Activated CD4-positive, CD25-positive, alpha-beta regulatory T cell treated with anti-CD3 and anti-CD28 coated beads, Interleukin-2, amount 50 U/mL, for 16 hours (primary cell): ENCODE results near the gene LMO3.

Source experiments
- DNase-seq: peaks from one replicate; pipeline ENCODE4 v3.0.0-alpha.2; 2020; ENCODE audit warnings: low read depth, low spot score

LMO3 gene

GRCh38 chr12:16606117-16606200, at the start of gene LMO3:
Gene LMO3 (minus strand): TSS chr12:16606162. CDS start chr12:16600860, 5,302 bp downstream.
- no peak for DNase-seq

- DNase-seq: no peak
Measured at GRCh38 chr12:16636435-16637055, 30.6 kb upstream of the LMO3 start.

GRCh38 chr12:16634786-16635185, 28.8 kb upstream of the LMO3 start:
- DNase-seq: no peak

- no peak for DNase-seq
Measured at GRCh38 chr12:16626991-16627390, 21.0 kb upstream of the LMO3 start.

DNA sequence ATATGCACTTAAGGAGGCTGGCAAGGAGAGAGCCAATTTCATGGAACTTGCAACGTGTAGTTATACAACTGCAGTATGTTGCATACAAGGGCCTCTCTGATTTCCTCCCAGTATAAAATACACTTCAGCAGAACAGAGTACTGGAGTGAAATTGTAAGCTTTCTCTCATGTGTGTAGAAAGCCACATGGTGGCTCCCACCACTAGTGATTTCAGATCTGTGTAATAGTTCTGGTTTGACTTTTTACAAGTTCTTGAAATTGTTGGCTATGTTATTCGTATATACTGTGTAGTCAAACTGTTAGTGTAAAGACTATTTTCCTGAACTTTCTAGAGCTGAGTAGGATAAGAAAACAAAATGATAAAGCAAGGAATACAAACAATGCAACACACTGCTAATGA, 16.4 kb upstream of the LMO3 start:
- no peak for DNase-seq

- no peak for DNase-seq
Measured at GRCh38 chr12:16619537-16619936, 13.6 kb upstream of the LMO3 start.

DNA sequence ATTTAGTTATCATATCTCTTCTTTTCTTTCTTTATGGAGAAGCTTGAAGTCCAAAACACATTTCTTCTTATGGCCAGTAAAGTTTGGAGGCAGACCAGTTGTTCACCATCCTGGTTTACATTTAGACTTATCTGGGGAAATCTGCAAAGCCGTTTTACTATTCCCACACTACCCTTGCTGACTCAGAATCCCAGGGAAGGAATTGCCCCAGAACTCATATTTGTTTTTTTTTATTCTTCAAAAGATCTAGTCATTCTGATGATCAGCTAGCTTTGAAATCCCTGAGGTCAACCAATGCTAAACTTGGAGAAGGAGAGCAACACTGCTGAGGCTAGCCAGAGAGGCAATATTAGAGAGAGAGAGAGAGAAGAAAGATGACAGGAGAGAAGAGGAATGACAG, 12.3 kb upstream of the LMO3 start:
- no peak for DNase-seq

GRCh38 chr12:16613199-16613598, 7.2 kb upstream of the LMO3 start:
- DNase-seq: no peak

DNA sequence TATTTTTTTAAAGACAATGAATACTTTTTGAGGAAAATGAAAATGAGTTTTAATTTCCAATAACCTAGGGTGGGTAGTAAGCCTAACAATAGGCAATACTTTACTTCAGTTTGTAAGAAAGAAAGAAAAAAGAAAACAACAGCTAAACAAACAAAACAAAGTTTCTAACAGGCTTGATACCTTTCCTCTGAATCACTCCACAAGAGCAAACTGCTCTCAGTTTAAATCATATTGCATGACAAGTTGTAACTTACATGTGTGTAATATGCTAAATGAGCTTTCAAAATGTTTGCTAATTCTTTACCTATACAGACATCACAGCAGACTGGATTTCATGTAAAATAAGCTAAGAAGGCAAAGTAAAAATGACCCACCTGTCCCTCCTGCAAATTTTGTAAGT, 6.7 kb upstream of the LMO3 start:
- no peak for DNase-seq

DNA sequence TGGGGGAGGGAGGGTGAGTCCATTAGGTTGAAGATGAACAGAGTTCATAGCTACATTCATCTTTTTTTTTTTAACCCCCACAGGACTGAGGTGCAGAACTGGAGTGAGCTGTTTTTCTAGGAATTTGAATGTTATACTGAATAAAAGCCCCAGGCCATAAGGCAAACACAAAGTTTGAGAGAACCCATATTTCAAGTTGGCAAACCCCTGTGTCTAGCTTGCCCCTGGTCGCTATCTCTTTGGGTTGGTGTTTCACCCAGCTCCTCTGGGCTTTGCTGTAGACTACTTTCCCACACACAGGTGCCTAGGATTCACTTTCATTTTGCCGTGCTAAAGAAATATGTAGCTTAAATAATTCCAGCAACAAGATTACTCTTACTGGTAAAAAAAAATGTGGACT, 5.2 kb upstream of the LMO3 start:
- no peak for DNase-seq

- DNase-seq: no peak
Measured at GRCh38 chr12:16610743-16611142, 4.8 kb upstream of the LMO3 start.

DNA sequence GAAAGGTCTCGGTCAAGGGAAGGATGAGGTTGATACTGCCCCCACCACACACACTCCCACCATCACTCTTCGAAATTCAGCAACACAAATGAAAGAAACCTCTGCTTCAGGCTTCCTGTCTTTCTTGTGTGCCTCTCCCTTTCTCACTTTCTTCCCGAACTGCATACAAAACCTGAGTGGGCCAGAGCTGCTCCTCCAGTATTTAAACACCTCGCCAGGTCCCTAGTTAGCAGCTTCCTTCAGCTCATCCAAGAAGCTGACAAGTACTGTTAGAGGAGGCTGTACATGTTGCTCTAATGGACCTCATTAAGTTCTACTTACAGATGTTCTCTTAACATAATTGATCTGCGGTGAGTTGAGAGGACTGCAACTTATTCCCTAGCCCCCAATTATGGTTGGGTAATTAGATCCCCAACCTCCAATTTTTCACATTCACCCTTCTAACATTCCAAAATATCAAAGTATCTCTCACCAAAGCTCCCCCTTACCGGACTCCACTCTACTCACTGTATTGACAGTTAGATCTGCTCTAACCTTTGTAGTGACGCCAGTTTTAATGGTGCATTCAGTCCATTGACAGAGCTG, 4.1 kb upstream of the LMO3 start:
- no peak for DNase-seq

DNA sequence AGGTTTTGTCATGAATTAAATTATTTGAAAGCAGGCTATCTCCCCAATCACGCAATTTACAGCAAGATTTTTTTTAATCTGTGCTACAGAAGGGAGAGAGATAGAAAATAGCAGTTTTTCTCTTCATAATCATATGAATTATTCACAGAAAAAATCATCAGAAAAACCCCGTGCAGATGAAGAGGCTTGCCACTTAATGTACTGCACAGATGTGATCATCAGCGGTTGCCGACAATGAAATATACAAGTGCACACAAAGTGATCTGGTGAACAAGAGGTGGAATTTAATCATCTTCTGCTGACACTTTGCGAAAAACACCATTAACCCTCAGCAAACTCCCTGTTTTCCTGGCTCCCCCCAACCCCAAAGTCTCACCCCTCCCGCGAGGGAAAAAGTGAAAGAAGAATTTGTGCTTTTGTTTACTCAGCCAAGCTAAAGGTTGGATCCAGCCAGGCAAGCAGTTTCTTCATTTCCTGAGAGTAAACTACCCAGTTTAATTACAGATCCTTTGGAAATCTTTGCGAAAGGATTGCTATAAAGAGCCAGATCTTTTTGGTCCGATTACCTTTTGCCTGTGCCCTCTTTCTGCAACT, 3.1 kb upstream of the LMO3 start:
- no peak for DNase-seq

GRCh38 chr12:16607906-16608775, 2.2 kb upstream of the LMO3 start:
- no peak for DNase-seq

DNA sequence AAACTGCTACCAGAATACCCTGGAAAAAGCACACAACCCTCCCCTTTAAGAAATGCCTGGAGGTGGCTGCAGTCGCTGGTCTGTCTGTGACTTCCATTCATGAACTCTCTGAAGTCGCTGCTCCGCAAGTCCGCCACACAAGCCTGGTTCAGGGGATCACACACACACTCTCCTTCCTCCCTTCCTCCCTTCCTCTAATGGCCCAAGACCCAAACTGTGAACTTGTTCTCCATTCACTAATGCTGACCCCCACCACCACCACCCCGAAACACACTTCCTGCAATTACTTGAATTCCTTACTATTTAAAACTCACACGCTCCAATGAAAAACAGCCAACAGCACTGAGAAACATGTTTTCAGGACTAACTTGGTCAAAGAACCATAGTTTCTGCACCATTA, 1.0 kb upstream of the LMO3 start:
- DNase-seq: no peak

GRCh38 chr12:16606201-16606849, 363 bp upstream of the LMO3 start:
- no peak for DNase-seq

GRCh38 chr12:16605642-16606116, 283 bp downstream of the LMO3 start:
- DNase-seq: no peak

DNA sequence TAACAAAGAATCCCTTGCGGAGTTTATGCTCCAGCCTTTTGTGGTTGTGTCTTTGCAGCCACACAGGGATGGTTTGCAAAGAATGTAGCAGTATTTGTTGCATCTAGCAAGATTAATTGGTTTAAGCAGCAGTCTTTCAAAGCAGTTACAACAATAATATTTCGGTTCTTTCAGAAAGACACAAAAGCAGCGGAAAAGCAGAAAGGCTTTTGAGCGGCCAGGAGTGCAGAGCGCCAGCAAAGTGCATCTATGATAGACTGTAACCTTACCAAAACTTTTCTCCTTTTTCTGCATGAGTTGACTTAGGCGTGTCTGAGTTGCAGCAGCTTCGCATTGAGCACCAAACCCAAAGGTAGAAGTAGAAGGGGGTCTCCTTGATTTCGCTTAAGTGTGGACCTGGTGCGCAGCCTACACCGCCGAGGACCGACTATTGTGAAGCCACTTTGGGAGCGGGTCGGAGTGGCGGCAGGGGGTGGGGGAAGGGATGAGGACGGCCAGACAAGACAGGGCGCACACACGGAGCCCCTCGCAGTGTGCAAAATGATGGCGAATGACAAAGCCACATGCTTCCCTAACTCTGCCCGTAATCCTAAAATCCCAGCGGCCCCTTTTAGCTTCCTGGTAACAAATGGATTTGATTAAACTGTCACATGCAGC, 1.2 kb downstream of the LMO3 start:
- DNase-seq: no peak

GRCh38 chr12:16603916-16604575, 1.9 kb downstream of the LMO3 start:
- no peak for DNase-seq

- no peak for DNase-seq
Measured at GRCh38 chr12:16603260-16603915, 2.6 kb downstream of the LMO3 start.

DNA sequence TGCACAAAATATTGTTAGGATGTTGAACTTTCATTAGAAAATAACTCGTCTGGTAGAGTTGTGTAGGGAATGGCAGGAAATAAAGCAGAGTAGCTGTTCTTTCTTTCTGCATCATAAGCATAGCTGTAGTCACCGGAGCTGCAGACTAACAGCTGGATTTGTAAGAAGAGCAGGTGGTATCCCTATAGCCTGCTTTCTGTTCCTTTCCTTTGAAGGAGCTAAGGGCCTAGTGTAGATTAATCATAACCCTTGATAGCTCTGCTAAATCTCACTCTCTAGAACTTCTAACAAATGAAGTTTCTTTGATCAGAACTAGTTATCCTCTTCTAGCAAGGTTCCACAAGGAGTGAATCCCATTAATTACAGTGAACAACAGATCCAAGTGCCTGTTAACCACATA, 3.5 kb downstream of the LMO3 start:
- DNase-seq: no peak
